Esophagus (tissue), 2 donors: Measurements from ENCODE around the gene SART3. TPM values are rescaled to one million over a fixed set of nuclear protein-coding genes. Genes with fewer than 3 reads are reported as not detected.
A peak's percentile ranks its signal among the peaks of the same experiment; 100 is the strongest.

Source experiments
- H3K27ac ChIP-seq, 2 donors: one replicate each; pipeline ENCODE4 v1.5.1; 2013; ENCODE audit warnings: low read depth in 2 of 2, mild to moderate bottlenecking in 2 of 2, inconsistent platforms in 1 of 2, low read length in 1 of 2, moderate library complexity in 1 of 2
- H3K27me3 ChIP-seq, 2 donors: one replicate each; pipeline ENCODE4 v1.6.1; 2013; ENCODE audit warnings: low read length in 2 of 2, control low read depth in 1 of 2, mild to moderate bottlenecking in 1 of 2; ENCODE audit not compliant: insufficient read depth in 2 of 2, control insufficient read depth in 1 of 2
- H3K36me3 ChIP-seq, 2 donors: one replicate each; pipeline ENCODE4 v1.6.1; 2013; ENCODE audit warnings: low read length in 1 of 2; ENCODE audit not compliant: control insufficient read depth in 2 of 2, insufficient read depth in 2 of 2
- H3K4me1 ChIP-seq, 2 donors: one replicate each; pipeline ENCODE4 v1.6.1; 2013; ENCODE audit warnings: low read length in 1 of 2; ENCODE audit not compliant: control insufficient read depth in 2 of 2, insufficient read depth in 2 of 2
- H3K4me3 ChIP-seq, 2 donors: one replicate each; pipeline ENCODE4 v1.5.1; 2013; ENCODE audit warnings: low read length in 2 of 2, mild to moderate bottlenecking in 2 of 2, low read depth in 1 of 2, moderate library complexity in 1 of 2
- H3K9me3 ChIP-seq, 2 donors: one replicate each; pipeline ENCODE4 v1.6.1; 2013; ENCODE audit warnings: mild to moderate bottlenecking in 2 of 2, low read depth in 1 of 2, low read length in 1 of 2, moderate library complexity in 1 of 2; ENCODE audit not compliant: control insufficient read depth in 2 of 2, insufficient read depth in 1 of 2
- WGBS, 2 donors: extraction: QIAGEN DNeasy Blood & Tissue Kit; methylation state at CpG; one replicate each; pipeline ENCODE4 v1.1.7; 2013; 5-methylcytosine and 5-hydroxymethylcytosine counted together
- polyA plus RNA-seq, 2 donors: library from polyadenylated mRNA; stranded (reverse); fragments of 200-250 nt; gene quantifications; one replicate each; pipeline ENCODE4 v1.2.3, GENCODE V29; 2013
- donor health status: healthy with polysubstance abuse.
- donor health status: Bipolar disorder and iron deficiency.

SART3 gene
- polyA plus RNA-seq, 2 donors, result 10.8 to 16.0 TPM

GRCh38 chr12:108597559-108598471 is 36.8 kb upstream of the SART3 start, which contains the start of gene TMEM119:
Gene TMEM119 (minus strand): TSS chr12:108598084. CDS start chr12:108592383, 5,701 bp downstream.
- Histone ChIP-seq H3K4me3 (no peak within 1 kb of the TSS), H3K4me1 (peaks cover 0 to 3% of the 10 kb centered on the region in 2 donors), H3K27ac (no peak within 1 kb of the TSS), H3K36me3 (no peaks in the 10 kb centered on the region), H3K27me3 (no peaks in the 10 kb centered on the region), H3K9me3 (no peaks in the 10 kb centered on the region)
- WGBS, 2 donors, result 34 to 35% methylated on average over 25 to 27 of the region's 27 CpGs

GRCh38 chr12:108596854-108597558 is 36.0 kb upstream of the SART3 start:
- Histone ChIP-seq H3K27ac (no peak overlapping the region), H3K4me3 (no peak overlapping the region), H3K4me1 (peaks cover 0 to 3% of the 10 kb centered on the region in 2 donors), H3K9me3 (no peaks in the 10 kb centered on the region), H3K27me3 (no peaks in the 10 kb centered on the region), H3K36me3 (no peaks in the 10 kb centered on the region)
- WGBS, 2 donors, result 51 to 55% methylated on average over 9 to 10 of the region's 10 CpGs

- Histone ChIP-seq H3K27ac (no peak overlapping the region), H3K27me3 (no peaks in the 10 kb centered on the region), H3K9me3 (no peaks in the 10 kb centered on the region), H3K4me1 (peaks cover 0 to 3% of the 10 kb centered on the region in 2 donors), H3K4me3 (peak overlapping the region in 1 of 2 donors; percentile 1), H3K36me3 (no peaks in the 10 kb centered on the region)
- 78 to 79% methylated on average over 17 of the region's 17 CpGs for WGBS, 2 donors
Measured at GRCh38 chr12:108595711-108596647, 35.0 kb upstream of the SART3 start.

GRCh38 chr12:108594960-108595710 is 34.2 kb upstream of the SART3 start:
- 89 to 91% methylated on average over 7 of the region's 7 CpGs for WGBS, 2 donors
- Histone ChIP-seq H3K36me3 (no peaks in the 10 kb centered on the region), H3K4me1 (peaks cover 0 to 3% of the 10 kb centered on the region in 2 donors), H3K27me3 (no peaks in the 10 kb centered on the region), H3K4me3 (no peak overlapping the region), H3K27ac (no peak overlapping the region), H3K9me3 (no peaks in the 10 kb centered on the region)

GRCh38 chr12:108594323-108594903 is 33.4 kb upstream of the SART3 start:
- Histone ChIP-seq H3K27ac (no peak overlapping the region), H3K36me3 (no peaks in the 10 kb centered on the region), H3K9me3 (no peaks in the 10 kb centered on the region), H3K4me3 (no peak overlapping the region), H3K4me1 (peaks cover 0 to 4% of the 10 kb centered on the region in 2 donors), H3K27me3 (no peaks in the 10 kb centered on the region)
- WGBS, 2 donors, result 96 to 97% methylated on average over 10 of the region's 10 CpGs

GRCh38 chr12:108592033-108592909 is 31.3 kb upstream of the SART3 start:
- Histone ChIP-seq H3K4me3 (no peak overlapping the region), H3K27ac (no peak overlapping the region), H3K9me3 (no peaks in the 10 kb centered on the region), H3K36me3 (no peaks in the 10 kb centered on the region), H3K4me1 (peaks cover 0 to 7% of the 10 kb centered on the region in 2 donors), H3K27me3 (no peaks in the 10 kb centered on the region)
- 94 to 95% methylated on average over 25 of the region's 25 CpGs for WGBS, 2 donors

- H3K4me3 ChIP-seq, result no peak overlapping the region
Measured at GRCh38 chr12:108591267-108591980, 30.5 kb upstream of the SART3 start.

More at GRCh38 chr12:108591267-108591980, 30.5 kb upstream of the SART3 start:
- Histone ChIP-seq H3K36me3 (no peaks in the 10 kb centered on the region), H3K4me1 (peaks cover 0 to 7% of the 10 kb centered on the region in 2 donors), H3K9me3 (no peaks in the 10 kb centered on the region), H3K27ac (no peak overlapping the region), H3K27me3 (no peaks in the 10 kb centered on the region)
- WGBS, 2 donors, result 83 to 86% methylated on average over 22 of the region's 22 CpGs
